ENCODE results near the gene DNAJC5.

Gene DNAJC5

GRCh38 chr20:63882257-63883200, 12.4 kb upstream of the DNAJC5 start:
- H2AFZ ChIP-seq (ENCODE audit: low read depth, low read length, severe bottlenecking) = no peak overlapping the region
- H3K9me2 ChIP-seq (replicated peaks; ENCODE audit: insufficient read depth, low read length) = no peaks in the 10 kb centered on the region
- H3K27ac ChIP-seq (ENCODE audit: low read depth, low read length) = no peak overlapping the region

DNA sequence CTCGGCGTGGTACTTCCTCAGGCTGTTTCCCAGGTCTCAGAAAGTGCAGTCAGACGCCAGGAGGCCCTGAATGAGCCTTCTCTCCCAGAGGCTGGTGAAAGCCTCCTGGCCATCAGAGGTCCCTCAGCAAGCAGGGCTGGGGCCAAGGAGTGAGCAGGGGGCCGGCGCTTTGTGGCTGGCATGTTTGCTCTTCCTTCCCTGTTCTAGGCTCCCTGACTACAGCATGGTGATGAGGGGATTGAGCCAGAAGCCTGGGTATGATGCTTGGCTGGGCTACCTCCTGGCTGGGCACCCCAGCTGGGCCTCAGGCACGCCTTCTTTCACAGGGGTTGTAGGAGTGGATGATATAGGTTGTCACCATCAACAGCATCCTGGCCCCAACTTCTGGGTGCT, 11.7 kb upstream of the DNAJC5 start:
- Histone ChIP-seq H3K4me2 (ENCODE audit: low read depth, low read length, poor library complexity, severe bottlenecking) (no peak overlapping the region), H4K20me1 (ENCODE audit: low read depth, low read length) (no peaks in the 10 kb centered on the region), H3K4me3 (ENCODE audit: insufficient read depth, low read length, poor library complexity, severe bottlenecking) (no peak overlapping the region), H3K79me2 (ENCODE audit: insufficient read depth, low read length) (no peaks in the 10 kb centered on the region), H3K9ac (ENCODE audit: low read length) (no peak overlapping the region), H3K36me3 (ENCODE audit: low read length) (no peaks in the 10 kb centered on the region), H3K27me3 (ENCODE audit: low read length) (no peaks in the 10 kb centered on the region), H3K9me3 (ENCODE audit: insufficient read depth, low read length) (no peaks in the 10 kb centered on the region), H3K9me2 (replicated peaks; ENCODE audit: insufficient read depth, low read length) (no peaks in the 10 kb centered on the region), H2AFZ (ENCODE audit: low read depth, low read length, severe bottlenecking) (no peak overlapping the region), H3F3A (ENCODE audit: insufficient read depth) (peaks cover 10% of the 10 kb centered on the region; the same call in 1 of the 2 replicates), H3K27ac (ENCODE audit: low read depth, low read length) (no peak overlapping the region)
- TF ChIP-seq CTCF (IDR thresholded peaks at IDR 0.05; ENCODE audit: insufficient read depth, low read length, poor library complexity, severe bottlenecking) (no peak), EZH2phosphoT487 (conservative IDR thresholded peaks at IDR 0.05; ENCODE audit: low read length) (no peak)

More at GRCh38 chr20:63882257-63883200, 12.4 kb upstream of the DNAJC5 start:
- no peak for TF ChIP-seq EZH2phosphoT487 (conservative IDR thresholded peaks at IDR 0.05; ENCODE audit: low read length)
- TF ChIP-seq CTCF (IDR thresholded peaks at IDR 0.05; ENCODE audit: insufficient read depth, low read length, poor library complexity, severe bottlenecking) = no peak
- Histone ChIP-seq H3K79me2 (ENCODE audit: insufficient read depth, low read length) (no peaks in the 10 kb centered on the region), H3K27me3 (ENCODE audit: low read length) (no peaks in the 10 kb centered on the region), H4K20me1 (ENCODE audit: low read depth, low read length) (no peaks in the 10 kb centered on the region), H3F3A (ENCODE audit: insufficient read depth) (peaks cover 10% of the 10 kb centered on the region; the same call in 1 of the 2 replicates), H3K4me3 (ENCODE audit: insufficient read depth, low read length, poor library complexity, severe bottlenecking) (no peak overlapping the region), H3K9ac (ENCODE audit: low read length) (no peak overlapping the region), H3K36me3 (ENCODE audit: low read length) (no peaks in the 10 kb centered on the region), H3K4me2 (ENCODE audit: low read depth, low read length, poor library complexity, severe bottlenecking) (no peak overlapping the region), H3K9me3 (ENCODE audit: insufficient read depth, low read length) (no peaks in the 10 kb centered on the region)

DNA sequence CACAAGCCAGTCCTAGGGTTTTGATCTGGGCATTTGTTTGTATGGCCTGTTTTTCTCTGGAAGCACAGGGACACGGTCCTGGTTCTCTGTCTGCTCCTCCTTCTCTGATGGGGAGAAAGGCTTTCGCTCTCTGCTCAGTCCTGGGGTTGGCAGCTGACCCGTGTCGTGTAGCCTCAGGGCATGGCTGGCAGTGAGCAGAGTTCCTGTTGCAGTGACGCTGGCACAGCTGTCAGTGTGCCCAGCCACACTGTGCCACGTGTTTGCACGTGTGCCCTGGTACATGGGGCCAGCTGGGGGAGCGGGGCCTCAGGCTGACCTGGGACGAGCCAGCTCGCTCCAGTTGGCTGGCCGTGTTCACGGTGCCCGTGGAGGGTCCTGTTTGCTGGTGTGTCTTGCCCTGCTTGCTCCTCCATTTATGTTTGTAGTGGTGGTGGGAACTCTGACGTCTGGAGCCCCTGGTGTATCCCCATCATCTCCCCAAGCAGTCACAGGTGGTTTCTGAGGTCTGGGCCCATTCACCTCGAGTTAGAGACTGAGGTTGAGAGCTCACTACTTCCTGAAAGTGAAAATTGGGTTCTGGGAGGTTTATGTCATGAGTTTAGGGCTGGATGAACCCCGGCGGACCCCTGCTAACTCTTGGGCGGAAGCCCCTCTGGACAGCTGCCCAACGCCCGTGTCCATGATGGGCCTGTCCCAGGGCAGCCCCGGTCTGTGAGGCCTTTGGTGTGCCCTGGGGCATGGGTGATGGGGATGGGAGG, 10.2 kb upstream of the DNAJC5 start:
- Histone ChIP-seq H4K20me1 (ENCODE audit: low read depth, low read length) (no peaks in the 10 kb centered on the region), H3K9me2 (replicated peaks; ENCODE audit: insufficient read depth, low read length) (no peaks in the 10 kb centered on the region), H3K27me3 (ENCODE audit: low read length) (no peaks in the 10 kb centered on the region), H3K9me3 (ENCODE audit: insufficient read depth, low read length) (no peaks in the 10 kb centered on the region), H3K4me2 (ENCODE audit: low read depth, low read length, poor library complexity, severe bottlenecking) (no peak overlapping the region), H3K9ac (ENCODE audit: low read length) (no peak overlapping the region), H3K36me3 (ENCODE audit: low read length) (no peaks in the 10 kb centered on the region), H2AFZ (ENCODE audit: low read depth, low read length, severe bottlenecking) (no peak overlapping the region), H3K79me2 (ENCODE audit: insufficient read depth, low read length) (no peaks in the 10 kb centered on the region), H3K27ac (ENCODE audit: low read depth, low read length) (no peak overlapping the region), H3K4me3 (ENCODE audit: insufficient read depth, low read length, poor library complexity, severe bottlenecking) (no peak overlapping the region), H3F3A (ENCODE audit: insufficient read depth) (no peaks in the 10 kb centered on the region)
- TF ChIP-seq CTCF (IDR thresholded peaks at IDR 0.05; ENCODE audit: insufficient read depth, low read length, poor library complexity, severe bottlenecking) = no peak
- TF ChIP-seq EZH2phosphoT487 (conservative IDR thresholded peaks at IDR 0.05; ENCODE audit: low read length) = no peak

All from SU-DHL-6 (cell line).